GM18519 (cell line): ENCODE results near the gene CDC14A.
"Not testable (repeated sequence)": the region's sequence is repeated elsewhere in the genome, so short reads cannot be mapped to it uniquely, and the experiment has no call there.

Source experiments
- ATAC-seq: cut with Tn5 transposase; IDR thresholded peaks from one replicate; pipeline ENCODE4 v1.9.1; 2021; ENCODE audit warnings: mild to moderate bottlenecking, moderate library complexity; ENCODE audit not compliant: unreplicated experiment, low FRiP score

CDC14A gene, protein sequence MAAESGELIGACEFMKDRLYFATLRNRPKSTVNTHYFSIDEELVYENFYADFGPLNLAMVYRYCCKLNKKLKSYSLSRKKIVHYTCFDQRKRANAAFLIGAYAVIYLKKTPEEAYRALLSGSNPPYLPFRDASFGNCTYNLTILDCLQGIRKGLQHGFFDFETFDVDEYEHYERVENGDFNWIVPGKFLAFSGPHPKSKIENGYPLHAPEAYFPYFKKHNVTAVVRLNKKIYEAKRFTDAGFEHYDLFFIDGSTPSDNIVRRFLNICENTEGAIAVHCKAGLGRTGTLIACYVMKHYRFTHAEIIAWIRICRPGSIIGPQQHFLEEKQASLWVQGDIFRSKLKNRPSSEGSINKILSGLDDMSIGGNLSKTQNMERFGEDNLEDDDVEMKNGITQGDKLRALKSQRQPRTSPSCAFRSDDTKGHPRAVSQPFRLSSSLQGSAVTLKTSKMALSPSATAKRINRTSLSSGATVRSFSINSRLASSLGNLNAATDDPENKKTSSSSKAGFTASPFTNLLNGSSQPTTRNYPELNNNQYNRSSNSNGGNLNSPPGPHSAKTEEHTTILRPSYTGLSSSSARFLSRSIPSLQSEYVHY

DNA sequence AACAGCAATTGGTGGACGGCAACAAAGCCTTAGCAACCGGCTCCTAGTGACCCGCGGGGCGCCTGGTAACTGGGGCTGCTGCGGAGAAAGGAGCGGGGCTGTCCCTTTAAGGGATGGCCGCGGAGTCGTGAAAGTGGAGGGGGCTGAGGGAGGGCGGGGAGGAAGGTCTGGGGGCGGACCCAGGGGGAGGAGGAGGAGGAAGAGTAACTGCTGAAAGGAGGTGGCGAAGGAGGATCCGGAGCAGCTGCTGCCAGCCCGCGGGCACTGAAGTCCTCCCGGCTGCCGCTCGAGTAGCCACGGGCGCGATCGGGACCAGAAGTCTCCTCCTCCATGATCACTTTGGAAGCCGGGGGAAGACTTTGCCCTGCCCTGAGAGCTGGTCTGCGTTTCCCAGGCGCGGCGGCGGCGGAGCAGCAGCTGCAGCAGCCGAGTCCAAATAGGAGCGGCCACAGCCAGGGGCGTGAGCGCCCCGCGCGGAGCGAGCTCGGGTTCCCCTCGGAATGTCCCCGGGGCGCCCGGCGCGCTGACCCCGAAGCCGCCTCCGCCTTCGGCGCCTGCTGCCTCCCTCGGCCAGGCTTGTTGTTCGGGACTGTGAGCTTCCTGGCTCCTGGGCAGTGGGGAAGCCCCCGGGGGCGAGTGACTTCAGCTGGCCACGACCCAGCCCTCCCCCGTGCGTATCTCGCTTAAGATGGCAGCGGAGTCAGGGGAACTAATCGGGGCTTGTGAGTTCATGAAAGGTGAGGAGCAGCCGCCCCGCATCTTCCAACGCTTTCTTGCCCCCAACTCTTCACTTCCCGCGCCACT, at the start of gene CDC14A:
TSS of gene CDC14A (plus strand) at position 240 of the 804 bp plus-strand sequence. CDS start at position 689, 449 bp downstream.
- ATAC-seq, result peak; percentile 67

DNA sequence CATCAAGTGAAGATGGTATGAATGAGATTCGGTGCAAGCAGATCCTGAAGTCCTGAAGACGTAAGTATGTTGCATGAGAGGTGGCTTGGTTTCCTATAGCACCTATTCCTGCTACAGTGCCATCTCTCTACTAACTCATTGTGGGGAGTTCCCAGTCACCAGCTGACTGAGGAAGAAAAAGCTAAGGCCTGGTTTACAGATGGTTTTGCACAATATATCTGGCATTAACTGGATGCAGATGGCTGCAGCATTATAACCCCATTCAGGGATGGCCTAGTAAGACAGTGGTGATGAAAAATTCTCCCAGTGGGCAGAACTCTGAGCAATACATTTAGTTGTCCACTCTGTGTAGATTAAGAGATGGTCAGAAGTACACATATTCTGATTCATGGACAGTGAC, 49.6 kb upstream of the CDC14A start:
- no peak for ATAC-seq

DNA sequence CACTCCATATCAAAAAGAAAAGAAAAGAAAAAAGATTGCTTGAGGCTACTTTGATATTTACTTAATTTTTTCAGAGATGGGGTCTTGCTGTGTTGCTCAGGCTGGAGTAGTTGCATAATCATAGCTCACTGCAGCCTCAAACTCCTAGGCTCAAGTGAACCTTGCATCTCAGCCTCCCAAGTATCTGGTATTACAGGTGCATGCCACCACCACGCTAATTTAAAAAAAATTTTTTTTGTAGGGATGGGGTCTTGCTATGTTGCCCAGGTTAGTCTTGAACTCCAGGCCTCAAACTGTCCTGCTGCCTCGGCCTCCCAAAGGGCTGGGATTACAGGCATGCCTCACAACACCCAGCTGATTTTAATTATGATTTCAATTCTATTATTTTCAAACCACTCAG, 48.1 kb upstream of the CDC14A start:
- ATAC-seq, result no peak

DNA sequence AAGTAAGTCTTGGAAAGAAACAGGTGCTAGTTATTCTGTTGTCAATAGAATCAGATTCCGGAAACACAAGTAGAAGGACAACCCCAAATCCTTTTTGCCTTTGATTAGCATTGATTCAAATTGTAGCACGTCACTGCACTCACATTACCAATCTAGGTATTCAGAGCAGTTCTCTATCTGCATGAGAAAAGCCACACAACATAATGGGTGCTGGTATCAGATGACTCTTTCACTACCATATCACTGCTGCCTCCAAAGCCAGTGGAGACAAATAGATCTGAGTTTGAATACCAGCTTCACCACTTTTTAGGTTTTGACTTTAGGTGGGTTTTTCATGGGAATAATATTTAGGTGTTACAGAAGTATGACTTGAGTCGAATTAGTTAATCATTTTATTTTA, 47.4 kb upstream of the CDC14A start:
- no peak for ATAC-seq

DNA sequence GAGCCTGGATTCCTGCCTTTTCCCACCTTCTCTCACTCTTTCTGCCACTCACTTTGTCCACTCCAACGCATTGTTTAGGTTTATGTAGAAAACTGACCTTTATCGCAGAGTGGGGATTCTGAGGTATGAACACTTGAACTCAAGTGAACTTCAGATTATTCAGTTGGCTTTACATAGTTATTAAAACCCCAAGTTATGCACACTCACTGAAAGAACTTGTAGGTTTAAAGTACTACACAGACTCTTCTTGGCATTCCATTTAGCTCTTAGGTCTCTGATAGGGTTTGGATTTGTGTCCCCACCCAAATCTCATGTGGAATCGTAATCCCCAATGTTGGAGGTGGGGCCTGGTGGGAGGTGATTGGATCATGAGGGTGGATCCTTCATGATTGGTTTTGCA, 46.4 kb upstream of the CDC14A start:
- no peak for ATAC-seq

DNA sequence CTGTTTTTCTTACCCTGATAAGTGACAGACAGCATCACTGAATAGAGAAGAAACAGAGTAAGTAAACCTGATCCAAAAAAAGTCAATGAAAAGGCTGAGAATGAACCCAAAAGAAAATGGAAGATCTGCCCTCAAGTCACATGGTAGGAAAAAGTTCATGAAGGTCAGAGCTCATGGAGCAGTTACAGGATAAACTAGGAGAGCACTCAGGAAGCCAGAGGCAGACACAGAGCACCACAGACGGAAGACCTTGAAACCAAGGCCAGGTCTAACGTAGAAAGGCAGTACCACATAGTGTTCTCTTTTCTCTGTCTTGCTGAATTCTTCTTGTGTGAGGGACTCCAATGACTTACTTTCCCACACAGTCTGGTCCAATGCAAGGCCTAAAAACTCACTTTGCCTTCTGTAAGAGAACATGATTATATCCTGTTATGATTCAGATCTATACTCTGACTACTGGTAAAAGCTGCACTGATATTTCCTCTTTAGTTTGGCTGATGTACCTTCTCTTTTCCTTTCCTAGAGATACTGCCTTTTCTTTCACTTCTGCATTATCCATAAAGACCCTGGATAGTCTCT, 45.5 kb upstream of the CDC14A start:
- ATAC-seq, result no peak

DNA sequence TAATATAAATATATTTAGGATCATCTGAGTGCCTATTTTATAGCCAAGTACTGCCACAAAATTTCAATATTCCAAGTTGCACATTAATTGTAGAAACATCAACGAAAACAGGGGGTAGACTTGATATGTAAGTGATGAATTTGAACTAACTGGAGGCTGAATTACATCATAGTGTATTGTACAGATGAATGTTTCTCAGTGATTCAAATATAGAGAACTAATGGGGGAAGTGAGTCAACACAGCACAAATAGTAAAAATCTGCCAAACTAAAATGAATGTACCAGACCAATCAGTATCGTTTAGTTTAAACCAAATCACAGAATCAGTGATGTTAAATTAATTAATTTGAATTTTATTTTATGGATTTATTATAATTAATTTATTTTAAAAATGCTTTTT, 43.5 kb upstream of the CDC14A start:
- peak; percentile 64 for ATAC-seq

DNA sequence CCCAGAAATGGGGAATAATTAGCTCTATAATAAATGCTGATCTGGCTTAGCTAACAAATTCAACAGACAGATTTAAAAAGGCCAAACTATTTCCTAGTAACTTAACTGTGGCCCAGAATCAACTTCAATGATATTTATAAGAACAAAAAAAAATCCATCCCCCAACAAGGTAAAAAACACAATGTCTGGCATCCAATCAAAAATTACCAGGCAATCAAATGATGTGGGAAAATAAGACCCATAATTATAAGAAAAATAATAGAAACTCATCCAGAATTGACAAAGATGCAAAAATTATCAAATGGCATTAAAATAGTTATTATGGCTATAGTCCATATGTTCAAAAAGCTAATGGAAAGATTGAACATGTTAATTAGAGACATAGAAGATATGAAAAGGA, 42.4 kb upstream of the CDC14A start:
- no peak for ATAC-seq

DNA sequence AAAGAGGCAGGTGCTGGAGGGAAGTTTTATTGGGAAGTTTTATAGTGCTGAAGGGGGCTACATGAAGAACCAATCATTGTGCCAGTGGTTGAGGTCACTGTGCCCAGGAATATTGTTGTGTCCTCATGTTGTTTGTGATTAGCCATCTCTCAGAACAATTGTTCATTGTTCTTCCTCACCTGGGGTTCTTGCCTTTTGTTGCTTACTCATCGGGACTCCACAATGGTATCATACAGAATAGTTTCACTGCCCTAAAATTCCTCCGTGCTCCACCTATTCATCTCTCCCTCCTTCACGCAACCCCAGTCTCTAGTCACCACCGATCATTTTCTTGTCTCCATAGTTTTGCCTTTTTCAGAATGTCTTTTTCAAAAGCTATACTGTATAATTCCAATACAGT, 38.9 kb upstream of the CDC14A start:
- ATAC-seq, result no peak

DNA sequence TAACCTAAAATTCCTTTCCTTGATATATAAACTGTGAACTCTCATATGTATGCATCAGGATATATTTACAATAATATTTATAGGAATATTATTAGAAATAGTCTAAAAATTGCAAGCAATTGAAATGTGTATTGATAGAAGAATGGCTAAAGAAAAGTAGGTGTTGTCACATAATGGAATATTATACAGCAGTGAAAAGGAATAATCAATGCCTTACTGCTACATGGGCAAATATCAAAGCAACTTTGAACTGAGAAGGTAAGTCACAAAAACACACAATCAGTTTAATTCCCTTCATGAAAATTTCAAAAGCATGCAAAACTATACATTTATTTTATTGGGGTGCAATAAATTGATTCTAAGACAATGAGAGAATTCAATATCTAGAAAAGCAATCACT, 35.7 kb upstream of the CDC14A start:
- ATAC-seq, result no peak

DNA sequence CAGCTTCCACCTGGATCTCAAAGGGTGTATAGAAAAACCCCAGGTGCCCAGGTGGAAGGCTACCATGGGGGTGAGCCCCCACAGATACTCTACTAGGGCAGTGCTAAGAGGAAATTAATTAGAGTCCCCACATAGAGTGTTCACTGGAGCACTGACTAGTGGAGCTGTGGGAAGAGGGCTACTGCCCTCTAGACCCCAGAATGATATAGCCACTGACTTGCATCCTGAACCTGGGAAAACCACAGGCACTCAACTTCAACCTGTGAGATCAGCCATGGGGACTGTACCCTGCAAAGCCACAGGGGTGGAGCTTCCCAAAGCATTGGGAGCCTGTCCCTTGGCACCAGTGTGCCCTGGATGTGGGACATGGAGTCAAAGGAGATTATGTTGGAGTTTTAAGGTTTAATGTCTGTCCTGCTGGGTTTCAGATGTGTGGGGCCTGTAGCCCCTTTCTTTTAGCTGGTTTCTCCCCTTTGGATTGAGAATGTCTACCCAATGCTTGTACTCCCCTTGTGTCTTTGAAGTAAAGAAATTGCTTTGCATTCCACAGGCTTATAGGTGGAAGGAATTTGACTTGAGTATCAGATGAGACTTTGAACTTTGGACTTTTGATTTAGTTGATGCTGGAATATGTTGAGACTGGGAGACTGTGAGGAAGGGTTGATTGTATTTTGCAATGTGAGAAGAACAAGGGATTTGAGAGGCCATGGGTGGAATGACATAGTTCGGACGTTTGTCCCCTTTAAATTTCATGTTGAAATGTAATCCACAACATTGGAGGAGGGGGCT, 31.8 kb upstream of the CDC14A start:
- no peak for ATAC-seq

DNA sequence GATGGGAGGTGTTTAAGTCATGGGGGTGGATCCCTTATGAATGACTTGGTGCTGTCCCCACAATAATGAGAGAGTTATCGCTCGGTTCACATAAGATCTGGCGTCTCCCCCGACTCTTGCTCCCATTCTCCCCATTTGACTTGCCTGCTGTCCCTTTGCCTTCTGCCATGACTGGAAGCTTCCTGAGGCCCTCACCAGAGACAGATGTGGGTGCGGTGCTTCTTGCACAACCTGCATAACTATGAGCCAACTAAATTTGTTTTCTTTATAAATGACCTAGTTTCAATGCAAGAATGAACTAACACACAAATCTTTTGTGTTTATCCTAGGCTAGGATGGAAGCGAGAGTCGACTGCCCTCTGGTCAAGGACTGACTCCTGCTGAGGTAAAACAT, 31.2 kb upstream of the CDC14A start:
- no peak for ATAC-seq

DNA sequence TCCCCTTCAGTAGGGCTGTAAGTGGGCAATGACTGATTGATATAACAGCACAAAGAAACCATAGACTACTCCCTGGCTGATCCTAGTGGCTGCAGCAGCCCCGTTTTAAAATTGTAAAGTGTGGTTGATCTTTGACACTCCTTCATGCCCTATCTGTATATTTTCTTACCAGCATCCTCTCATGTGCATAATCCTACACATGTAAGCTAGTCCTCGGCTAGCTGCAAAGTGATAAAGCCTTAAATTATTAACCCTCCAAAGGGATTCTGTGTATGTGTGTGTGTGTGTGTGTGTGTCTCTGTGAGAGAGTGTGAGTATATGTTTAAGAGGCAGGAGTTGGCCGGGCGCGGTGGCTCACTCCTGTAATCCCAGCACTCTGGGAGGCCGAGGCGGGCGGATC, 30.8 kb upstream of the CDC14A start:
- no peak for ATAC-seq

DNA sequence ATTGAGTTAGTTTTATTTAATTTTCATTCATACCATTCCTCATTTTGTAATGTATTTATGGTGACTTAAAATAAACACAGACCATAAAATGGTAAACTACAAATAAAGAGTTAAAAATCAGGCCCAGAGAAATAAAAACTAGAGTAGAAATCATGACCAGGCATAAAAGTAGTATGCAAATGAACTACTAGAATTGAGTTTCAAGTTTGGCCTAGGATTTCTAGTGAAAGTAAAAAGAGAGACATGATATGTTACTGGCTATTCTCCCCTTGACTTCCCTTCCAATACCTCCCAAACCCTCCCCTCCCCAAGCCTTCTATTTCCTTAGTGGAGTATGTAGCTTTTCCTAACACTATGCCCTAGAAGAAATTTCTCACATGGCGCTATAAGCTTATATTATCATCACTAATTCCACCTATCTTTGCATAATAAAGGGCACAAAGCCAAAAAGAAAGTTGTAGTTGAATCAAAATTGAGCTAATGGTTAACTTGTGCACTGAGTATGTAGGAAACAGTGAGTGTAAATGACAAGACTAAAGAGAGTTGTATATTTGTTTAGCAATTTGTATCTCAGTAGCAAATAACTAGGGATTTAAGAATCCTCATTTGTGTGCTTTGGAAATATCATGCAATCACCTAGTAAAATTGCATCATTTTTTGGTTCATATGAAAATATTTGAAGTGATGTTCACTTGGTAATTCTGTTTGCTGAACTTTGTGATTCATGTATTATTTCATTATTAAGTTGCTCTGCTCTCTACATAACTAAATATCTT, 29.7 kb upstream of the CDC14A start:
- ATAC-seq, result no peak

DNA sequence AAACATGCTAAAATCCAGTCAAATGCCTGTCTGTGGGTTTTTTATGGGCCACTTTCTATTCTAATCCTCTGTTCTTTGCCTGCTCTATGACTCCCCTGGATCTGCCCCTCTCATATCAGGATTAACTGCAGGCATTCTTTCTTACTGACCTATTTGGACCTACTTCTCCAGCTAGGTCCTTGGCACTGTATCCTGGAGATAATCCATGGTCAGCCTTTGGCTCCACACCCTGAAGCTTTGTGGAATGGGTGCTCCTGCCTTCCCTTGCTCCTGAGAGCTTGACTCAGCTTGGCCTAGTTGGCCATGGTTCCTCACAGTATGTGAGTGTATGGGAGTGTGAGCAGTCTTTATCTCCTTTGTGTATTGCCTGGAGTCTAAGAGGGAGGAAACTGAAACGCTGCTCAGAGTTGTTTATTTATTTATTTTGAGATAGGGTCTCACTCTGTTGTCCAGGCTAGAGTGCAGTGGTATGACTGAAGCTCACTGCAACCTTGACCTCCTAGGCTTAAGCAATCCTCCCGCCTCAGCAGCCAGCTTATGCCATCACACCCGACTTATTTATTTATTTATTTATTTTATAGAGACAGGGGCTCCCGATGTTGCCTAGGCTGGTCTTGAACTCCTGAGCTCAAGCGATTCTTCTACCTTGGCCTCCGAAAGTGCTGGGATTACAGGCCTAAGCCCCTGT, 28.7 kb upstream of the CDC14A start:
- no peak for ATAC-seq

DNA sequence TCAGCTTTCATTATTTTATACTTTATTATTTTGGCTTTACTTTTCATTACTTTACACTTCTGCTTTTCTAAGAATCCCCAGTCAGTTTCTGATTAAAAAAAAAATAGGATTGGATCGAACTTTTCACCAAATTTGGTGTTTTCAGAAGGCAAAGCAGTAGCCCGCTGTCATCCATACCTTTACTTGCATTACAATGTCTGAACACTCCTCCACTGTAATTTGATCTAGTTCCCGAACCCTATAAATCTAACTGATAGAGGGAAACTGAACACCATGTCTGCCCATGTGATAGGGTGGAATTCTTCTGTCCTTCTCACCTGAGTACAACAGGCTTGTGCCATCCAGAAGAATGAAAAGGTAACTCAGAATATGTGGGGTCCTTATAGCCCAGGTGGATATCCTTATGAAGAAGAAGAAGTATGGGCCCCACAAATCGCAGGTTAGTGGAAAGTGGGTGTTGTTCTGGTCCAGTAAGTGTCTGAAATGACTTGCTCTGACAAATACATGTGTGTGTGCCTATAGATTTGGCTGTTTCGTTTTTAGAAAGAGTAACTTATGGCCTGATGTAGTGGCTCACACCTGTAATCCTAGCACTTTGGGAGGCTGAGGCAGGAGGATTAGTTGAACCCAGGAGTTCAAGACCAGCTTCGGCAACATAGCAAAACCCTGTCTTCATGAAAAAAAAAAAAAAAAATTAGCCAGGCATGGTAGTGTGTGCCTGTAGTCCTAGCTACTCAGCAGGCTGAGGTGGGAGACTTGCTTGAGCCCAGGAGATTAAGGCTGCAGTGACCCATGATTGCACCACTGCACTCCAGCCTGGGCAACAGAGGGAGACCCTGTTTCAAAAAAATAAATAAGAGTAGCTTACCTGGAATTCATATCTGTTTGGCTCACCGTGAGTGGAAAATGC, 26.6 kb upstream of the CDC14A start:
- no peak for ATAC-seq

DNA sequence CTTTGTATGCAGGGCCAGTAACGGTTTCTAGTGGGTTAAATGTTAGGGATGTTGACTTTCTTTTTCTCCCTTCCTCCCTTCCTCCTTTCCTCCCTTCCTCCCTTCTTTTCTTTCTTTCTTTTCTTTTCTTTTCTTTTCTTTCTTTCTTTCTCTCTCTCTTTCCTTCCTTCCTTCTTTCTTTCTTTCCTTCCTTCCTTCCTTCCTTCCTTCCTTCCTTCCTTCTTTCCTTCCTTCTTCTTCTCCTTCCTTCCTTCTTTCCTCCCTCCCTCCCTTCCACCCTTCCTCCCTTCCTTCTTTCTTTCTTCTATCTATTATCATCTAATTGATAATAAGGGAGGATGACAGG, 26.0 kb upstream of the CDC14A start:
- ATAC-seq, result not testable (repeated sequence)

DNA sequence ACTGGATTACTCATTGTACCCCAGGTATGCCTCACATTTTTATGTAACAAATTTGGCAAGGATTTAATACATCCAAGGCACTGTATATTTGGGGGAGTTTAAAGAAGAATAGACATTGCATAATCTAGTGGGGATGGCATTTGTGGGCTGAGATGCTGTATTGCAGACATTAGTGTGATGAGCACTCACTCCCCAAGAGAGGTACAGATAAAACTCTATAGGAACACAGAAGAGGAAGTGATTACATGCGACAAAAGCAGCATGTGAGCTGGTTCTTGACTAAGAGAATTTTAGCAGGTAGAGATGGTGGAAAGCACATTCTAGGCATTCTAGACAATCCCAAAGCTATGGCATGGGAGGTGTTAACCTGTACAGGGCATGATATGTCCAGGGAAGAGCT, 24.2 kb upstream of the CDC14A start:
- ATAC-seq, result no peak
